Measurements from ENCODE around the gene PRPF18.

The PRPF18 gene

DNA sequence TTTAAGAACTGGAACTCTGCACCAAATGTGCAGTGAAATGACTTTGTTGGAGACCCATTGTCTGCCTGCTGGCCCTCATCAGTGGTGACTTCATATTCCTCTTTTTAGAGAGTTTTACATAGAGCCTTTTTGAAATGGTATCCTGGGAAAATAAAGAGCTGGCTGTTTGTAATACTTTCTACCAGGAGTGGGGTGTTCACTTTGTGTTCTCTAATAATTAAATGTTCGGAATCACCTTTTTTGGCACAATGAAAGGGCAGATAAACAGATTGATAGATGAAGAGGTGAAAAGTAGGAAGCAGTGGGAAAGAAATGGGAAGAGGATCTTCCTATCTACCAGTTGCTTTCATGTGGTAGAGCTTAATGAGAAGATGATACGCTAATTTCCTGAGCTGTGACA is 55.5 kb downstream of the PRPF18 start:
- Histone ChIP-seq H3K9ac (ENCODE audit: low read length) (no peak overlapping the region), H3K4me1 (ENCODE audit: control insufficient read depth, insufficient read depth, low read length) (no peaks in the 10 kb centered on the region), H3K36me3 (ENCODE audit: control insufficient read depth, insufficient read depth, low read length) (peaks cover 55% of the 10 kb centered on the region), H3K27ac (ENCODE audit: low read depth, low read length) (no peak overlapping the region), H3K4me3 (ENCODE audit: low read depth, low read length) (no peak overlapping the region), H3K9me3 (ENCODE audit: control insufficient read depth, insufficient read depth, low read depth, low read length) (peaks cover 21% of the 10 kb centered on the region), H3K27me3 (ENCODE audit: control insufficient read depth, insufficient read depth, low read length) (no peaks in the 10 kb centered on the region)

DNA sequence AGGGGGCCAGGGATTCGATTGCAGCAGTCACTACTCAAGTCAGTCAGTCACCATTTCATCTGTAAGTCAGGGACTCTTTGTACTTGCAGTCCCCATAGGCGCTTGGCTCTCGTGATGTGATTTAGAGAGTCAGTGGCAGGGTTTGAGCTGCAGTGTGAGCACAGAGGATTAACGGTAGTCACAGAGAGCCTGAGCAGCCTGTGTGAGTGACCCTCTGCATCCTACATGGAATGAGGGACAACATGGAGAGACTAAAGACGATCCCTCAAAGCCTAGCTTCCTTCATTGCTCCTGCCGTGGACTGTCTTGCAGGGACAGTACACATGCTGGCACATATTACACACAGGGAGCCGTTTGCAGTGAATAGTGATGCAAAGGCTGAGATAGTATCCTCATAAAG is 56.3 kb downstream of the PRPF18 start:
- H3K36me3 ChIP-seq (ENCODE audit: control insufficient read depth, insufficient read depth, low read length): peaks cover 59% of the 10 kb centered on the region
- no peak overlapping the region for H3K27ac ChIP-seq (ENCODE audit: low read depth, low read length)
- H3K9ac ChIP-seq (ENCODE audit: low read length): no peak overlapping the region
- H3K4me1 ChIP-seq (ENCODE audit: control insufficient read depth, insufficient read depth, low read length): no peaks in the 10 kb centered on the region
- H3K9me3 ChIP-seq (ENCODE audit: control insufficient read depth, insufficient read depth, low read depth, low read length): peaks cover 21% of the 10 kb centered on the region
- H3K4me3 ChIP-seq (ENCODE audit: low read depth, low read length): no peak overlapping the region
- H3K27me3 ChIP-seq (ENCODE audit: control insufficient read depth, insufficient read depth, low read length): no peaks in the 10 kb centered on the region

DNA sequence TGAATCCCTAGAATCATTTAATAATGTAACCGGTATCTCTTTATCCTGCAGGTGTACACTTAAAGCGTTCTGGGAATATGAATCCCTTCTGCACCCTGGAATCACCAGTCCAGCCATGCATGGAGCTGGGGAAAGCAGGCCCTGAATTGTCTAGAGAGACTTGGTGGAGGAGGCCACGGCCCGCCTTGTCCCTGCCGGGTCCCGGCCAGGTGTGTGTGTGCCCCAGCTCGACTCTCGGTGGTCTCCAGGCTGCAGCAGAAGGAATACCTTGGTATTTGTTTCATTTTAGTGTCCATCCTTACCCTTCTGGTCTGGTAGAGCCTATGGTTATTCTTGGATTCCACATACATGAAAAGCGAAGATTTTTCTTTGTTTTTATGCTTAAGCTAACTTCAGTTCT is 58.1 kb downstream of the PRPF18 start:
- Histone ChIP-seq H3K4me3 (ENCODE audit: low read depth, low read length) (no peak overlapping the region), H3K4me1 (ENCODE audit: control insufficient read depth, insufficient read depth, low read length) (no peaks in the 10 kb centered on the region), H3K27me3 (ENCODE audit: control insufficient read depth, insufficient read depth, low read length) (no peaks in the 10 kb centered on the region), H3K27ac (ENCODE audit: low read depth, low read length) (no peak overlapping the region), H3K9me3 (ENCODE audit: control insufficient read depth, insufficient read depth, low read depth, low read length) (peaks cover 21% of the 10 kb centered on the region), H3K9ac (ENCODE audit: low read length) (no peak overlapping the region), H3K36me3 (ENCODE audit: control insufficient read depth, insufficient read depth, low read length) (peaks cover 62% of the 10 kb centered on the region)

DNA sequence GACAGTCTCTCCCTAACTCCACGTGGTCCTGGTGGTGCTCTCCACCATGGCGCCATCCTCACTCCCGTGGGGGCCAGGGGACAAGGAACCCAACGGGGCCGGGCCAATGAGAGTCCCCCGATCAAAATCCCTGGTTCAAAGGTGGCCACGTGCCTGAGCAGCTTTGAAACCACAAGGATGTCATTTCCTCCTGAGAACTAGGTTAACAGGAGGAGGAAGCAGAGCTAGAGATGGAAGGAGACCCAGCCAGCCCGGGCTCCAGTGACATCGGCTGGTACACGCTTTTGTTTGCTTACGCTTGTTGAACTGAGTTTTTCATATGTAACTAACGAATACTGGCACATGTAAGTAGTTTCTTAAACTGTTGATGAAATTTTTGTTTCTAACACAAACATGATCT is 61.7 kb downstream of the PRPF18 start:
- no peaks in the 10 kb centered on the region for H3K27me3 ChIP-seq (ENCODE audit: control insufficient read depth, insufficient read depth, low read length)
- no peak overlapping the region for H3K27ac ChIP-seq (ENCODE audit: low read depth, low read length)
- no peak overlapping the region for H3K9ac ChIP-seq (ENCODE audit: low read length)
- peaks cover 57% of the 10 kb centered on the region for H3K36me3 ChIP-seq (ENCODE audit: control insufficient read depth, insufficient read depth, low read length)
- no peaks in the 10 kb centered on the region for H3K9me3 ChIP-seq (ENCODE audit: control insufficient read depth, insufficient read depth, low read depth, low read length)
- no peaks in the 10 kb centered on the region for H3K4me1 ChIP-seq (ENCODE audit: control insufficient read depth, insufficient read depth, low read length)
- no peak overlapping the region for H3K4me3 ChIP-seq (ENCODE audit: low read depth, low read length)

DNA sequence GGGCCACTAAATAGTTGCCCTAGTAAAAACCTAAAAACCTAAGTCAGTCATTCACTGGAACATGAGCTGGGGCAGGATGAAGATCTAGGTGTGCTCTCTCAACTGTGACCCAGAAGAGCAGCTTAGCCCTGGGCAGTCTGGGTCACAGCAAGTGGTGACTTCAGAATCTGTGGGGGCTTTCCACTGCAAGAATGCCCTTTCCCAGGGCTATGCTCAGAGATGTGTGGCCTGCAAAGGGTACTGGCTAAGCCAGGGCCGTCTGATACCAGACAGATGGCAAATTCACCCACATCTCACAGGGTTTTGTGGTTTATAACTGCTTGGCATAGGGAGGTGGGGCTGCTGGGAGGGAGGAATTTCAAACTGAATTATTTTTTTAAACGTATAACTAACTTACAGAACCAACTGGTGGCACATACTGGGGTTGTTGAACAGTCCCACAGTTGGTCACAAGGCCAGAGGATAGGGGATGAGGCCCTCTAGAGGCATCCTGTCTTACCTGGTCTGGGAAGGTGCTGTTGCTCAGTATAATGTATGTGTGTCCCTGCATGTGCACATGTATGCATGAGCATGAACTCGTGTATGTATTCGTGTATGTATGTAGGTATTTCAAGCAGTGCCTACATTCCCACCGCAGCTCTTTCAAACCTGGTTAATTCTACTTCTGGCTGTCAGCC is 63.2 kb downstream of the PRPF18 start:
- H3K4me1 ChIP-seq (ENCODE audit: control insufficient read depth, insufficient read depth, low read length): no peaks in the 10 kb centered on the region
- H3K9ac ChIP-seq (ENCODE audit: low read length): no peak overlapping the region
- H3K27ac ChIP-seq (ENCODE audit: low read depth, low read length): no peak overlapping the region
- H3K9me3 ChIP-seq (ENCODE audit: control insufficient read depth, insufficient read depth, low read depth, low read length): no peaks in the 10 kb centered on the region
- peaks cover 65% of the 10 kb centered on the region for H3K36me3 ChIP-seq (ENCODE audit: control insufficient read depth, insufficient read depth, low read length)
- no peaks in the 10 kb centered on the region for H3K27me3 ChIP-seq (ENCODE audit: control insufficient read depth, insufficient read depth, low read length)
- no peak overlapping the region for H3K4me3 ChIP-seq (ENCODE audit: low read depth, low read length)

DNA sequence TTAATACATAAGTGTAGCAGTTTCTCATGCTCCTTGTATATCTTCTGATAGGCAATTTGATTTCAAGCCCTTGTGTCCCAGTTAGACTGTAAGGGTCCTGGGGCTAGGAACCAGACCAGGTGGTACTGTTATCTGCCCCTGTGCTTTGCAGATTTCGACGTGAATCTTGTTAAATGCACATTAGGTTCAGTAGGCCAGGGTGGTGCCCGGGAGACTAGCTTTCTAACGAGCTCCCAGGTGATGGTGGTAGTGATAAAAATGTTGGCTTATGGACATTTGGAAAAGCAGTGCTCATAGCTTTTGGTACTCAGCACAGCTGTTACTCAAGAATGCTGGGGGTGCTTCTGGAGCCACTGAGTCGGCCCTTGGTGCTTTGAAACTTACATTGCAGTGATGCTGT is 64.2 kb downstream of the PRPF18 start:
- Histone ChIP-seq H3K9ac (ENCODE audit: low read length) (no peak overlapping the region), H3K9me3 (ENCODE audit: control insufficient read depth, insufficient read depth, low read depth, low read length) (no peaks in the 10 kb centered on the region), H3K36me3 (ENCODE audit: control insufficient read depth, insufficient read depth, low read length) (peaks cover 58% of the 10 kb centered on the region), H3K27me3 (ENCODE audit: control insufficient read depth, insufficient read depth, low read length) (no peaks in the 10 kb centered on the region), H3K27ac (ENCODE audit: low read depth, low read length) (no peak overlapping the region), H3K4me1 (ENCODE audit: control insufficient read depth, insufficient read depth, low read length) (no peaks in the 10 kb centered on the region), H3K4me3 (ENCODE audit: low read depth, low read length) (no peak overlapping the region)

DNA sequence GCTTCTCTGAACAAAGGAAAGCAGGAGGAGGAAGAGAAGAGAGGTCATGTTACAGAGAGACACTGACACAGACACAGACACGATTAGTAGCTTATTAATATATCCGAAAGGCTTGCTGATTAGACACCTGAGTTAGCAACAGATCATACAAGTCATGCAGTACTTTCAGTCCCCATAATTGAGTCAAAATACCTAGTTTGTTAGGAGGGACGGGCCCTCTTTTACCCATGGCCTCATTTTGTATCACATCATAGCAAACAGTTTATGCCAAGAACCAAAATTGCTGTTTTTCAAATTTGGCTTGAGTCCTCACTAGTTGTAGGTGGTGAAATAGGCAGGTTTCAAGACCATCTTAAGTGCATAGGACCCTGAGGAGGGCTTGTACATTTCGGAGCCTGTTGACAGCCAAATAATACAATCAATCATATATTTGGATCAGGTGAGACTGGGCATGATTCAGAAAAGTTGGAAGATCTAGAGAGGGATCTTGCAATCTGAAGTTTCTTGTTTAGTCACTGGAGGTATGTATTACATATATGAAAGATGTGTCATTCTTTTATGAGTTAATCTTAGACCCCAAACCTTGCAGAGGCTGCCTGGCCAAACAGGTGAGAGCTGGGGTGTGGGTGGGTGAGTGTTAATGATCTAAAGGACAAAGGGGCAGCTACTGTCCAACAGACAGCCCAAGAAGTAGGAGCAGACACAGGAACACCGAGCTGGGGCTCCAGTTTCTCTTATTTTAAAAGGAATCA is 65.4 kb downstream of the PRPF18 start:
- Histone ChIP-seq H3K9ac (ENCODE audit: low read length) (no peak overlapping the region), H3K27me3 (ENCODE audit: control insufficient read depth, insufficient read depth, low read length) (no peaks in the 10 kb centered on the region), H3K4me1 (ENCODE audit: control insufficient read depth, insufficient read depth, low read length) (no peaks in the 10 kb centered on the region), H3K27ac (ENCODE audit: low read depth, low read length) (no peak overlapping the region), H3K9me3 (ENCODE audit: control insufficient read depth, insufficient read depth, low read depth, low read length) (no peaks in the 10 kb centered on the region), H3K4me3 (ENCODE audit: low read depth, low read length) (no peak overlapping the region), H3K36me3 (ENCODE audit: control insufficient read depth, insufficient read depth, low read length) (peaks cover 52% of the 10 kb centered on the region)

DNA sequence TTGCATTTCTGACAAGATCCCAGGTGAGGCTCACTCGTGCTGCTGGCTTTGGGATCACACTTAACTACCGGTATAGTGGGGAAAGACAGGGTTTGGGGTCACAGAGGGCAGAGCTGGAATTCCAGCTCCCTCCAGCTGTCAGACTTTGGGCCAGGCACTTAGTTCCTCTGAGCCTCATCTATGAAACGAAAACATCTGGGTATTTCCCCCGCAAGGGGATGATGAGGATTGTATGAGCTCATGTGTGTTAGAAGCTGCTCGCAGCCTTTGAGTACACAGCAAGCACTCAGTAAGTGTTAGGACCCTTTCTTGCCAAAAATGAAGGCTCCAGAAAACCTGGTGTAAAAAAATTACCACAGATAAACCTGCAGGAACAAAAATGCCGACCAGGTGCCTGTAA is 66.1 kb downstream of the PRPF18 start:
- Histone ChIP-seq H3K36me3 (ENCODE audit: control insufficient read depth, insufficient read depth, low read length) (peaks cover 48% of the 10 kb centered on the region), H3K27ac (ENCODE audit: low read depth, low read length) (no peak overlapping the region), H3K9ac (ENCODE audit: low read length) (no peak overlapping the region), H3K9me3 (ENCODE audit: control insufficient read depth, insufficient read depth, low read depth, low read length) (no peaks in the 10 kb centered on the region), H3K4me3 (ENCODE audit: low read depth, low read length) (no peak overlapping the region), H3K27me3 (ENCODE audit: control insufficient read depth, insufficient read depth, low read length) (no peaks in the 10 kb centered on the region), H3K4me1 (ENCODE audit: control insufficient read depth, insufficient read depth, low read length) (no peaks in the 10 kb centered on the region)

DNA sequence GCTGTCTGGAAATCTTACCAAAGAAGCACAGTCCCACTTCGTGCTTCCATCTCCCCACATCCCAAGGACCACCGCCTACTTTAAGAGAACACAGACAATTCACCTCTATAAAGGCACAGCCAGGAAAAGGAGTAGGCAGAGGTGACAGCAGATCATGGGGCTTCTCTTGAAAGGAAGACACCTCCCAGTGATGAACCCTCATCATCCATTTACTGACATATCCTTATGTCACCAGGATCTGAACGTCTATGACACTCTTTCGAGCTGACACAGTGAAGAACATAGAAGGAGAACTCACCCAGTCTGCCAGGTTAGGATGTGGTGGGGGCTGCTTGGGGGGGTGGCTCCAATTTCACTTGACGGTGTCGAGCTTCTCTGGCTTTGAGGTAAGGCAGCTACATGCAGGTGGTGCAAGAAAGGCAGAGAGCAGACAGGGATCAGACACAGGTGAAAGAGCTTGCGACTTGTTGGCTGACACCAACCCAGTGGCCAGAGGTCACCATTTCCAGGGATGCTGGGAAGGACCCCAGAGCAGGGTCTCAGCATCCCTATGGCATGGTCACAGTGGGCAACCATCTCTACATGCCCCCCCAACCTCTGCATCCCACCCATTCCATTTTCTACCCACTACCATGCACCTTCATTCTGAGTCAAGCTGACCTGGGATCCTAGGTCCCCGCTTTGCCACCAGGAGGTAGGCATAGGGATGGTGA is 67.5 kb downstream of the PRPF18 start:
- peaks cover 37% of the 10 kb centered on the region for H3K36me3 ChIP-seq (ENCODE audit: control insufficient read depth, insufficient read depth, low read length)
- H3K9me3 ChIP-seq (ENCODE audit: control insufficient read depth, insufficient read depth, low read depth, low read length): no peaks in the 10 kb centered on the region
- H3K9ac ChIP-seq (ENCODE audit: low read length): no peak overlapping the region
- 0 out of 2 replicates have a peak, but pooled peaks cover 3% of the 10 kb centered on the region for H3K4me1 ChIP-seq (ENCODE audit: control insufficient read depth, insufficient read depth, low read length)
- H3K4me3 ChIP-seq (ENCODE audit: low read depth, low read length): no peak overlapping the region
- no peak overlapping the region for H3K27ac ChIP-seq (ENCODE audit: low read depth, low read length)
- no peaks in the 10 kb centered on the region for H3K27me3 ChIP-seq (ENCODE audit: control insufficient read depth, insufficient read depth, low read length)

DNA sequence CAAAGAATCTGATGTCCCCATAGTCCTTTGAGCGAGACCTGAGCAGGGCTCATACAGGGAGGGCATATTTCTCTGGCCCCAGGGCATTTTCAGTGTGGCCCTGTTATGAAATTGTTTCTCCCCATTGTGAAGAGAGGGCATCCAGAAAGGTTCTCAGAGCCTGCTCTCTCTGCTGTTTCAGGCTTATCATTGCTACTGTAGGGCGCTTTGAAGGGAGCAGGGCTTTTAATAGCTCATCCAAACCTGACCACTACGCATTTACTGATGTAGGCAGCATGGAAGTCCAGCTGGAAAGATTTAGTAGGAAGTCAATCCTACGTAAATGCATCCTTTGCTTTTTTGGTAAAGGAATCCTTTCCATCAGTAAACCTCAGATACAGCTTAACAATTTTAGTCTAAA is 68.1 kb downstream of the PRPF18 start:
- no peak overlapping the region for H3K9ac ChIP-seq (ENCODE audit: low read length)
- H3K4me3 ChIP-seq (ENCODE audit: low read depth, low read length): no peak overlapping the region
- H3K27me3 ChIP-seq (ENCODE audit: control insufficient read depth, insufficient read depth, low read length): no peaks in the 10 kb centered on the region
- H3K36me3 ChIP-seq (ENCODE audit: control insufficient read depth, insufficient read depth, low read length): peaks cover 37% of the 10 kb centered on the region
- no peaks in the 10 kb centered on the region for H3K9me3 ChIP-seq (ENCODE audit: control insufficient read depth, insufficient read depth, low read depth, low read length)
- no peak overlapping the region for H3K27ac ChIP-seq (ENCODE audit: low read depth, low read length)
- H3K4me1 ChIP-seq (ENCODE audit: control insufficient read depth, insufficient read depth, low read length): peaks cover 8% of the 10 kb centered on the region; the same call in 1 of the 2 replicates
